Measurements from ENCODE around the gene PDZD7.

The PDZD7 gene

GRCh38 chr10:101000127-101000914, 30.6 kb downstream of the PDZD7 start:
- no peak for DNase-seq

DNA sequence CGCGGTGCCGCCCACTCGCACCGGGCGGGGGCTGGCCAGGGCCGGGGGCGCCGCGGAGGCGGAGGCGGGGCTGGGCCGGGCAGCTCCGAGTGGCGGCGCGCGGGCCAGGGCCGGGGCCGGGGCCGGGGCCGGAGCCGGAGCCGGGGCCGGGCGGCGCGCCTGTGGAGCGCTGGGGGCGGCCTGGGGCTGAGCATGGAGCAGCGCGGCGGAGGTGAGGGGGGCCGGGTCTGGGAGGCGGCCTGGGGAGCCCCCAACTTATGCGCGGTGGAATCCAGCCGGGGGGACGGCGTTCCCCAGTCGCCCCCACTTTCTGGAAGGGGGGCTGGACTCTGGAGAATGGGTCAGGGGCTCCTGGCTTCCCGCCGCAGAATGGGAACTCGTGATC, 31.2 kb downstream of the PDZD7 start, which contains the start of gene LZTS2:
Gene LZTS2 (plus strand): TSS at position 67 of the 385 bp plus-strand sequence. CDS start 2,731 bp downstream, outside the sequence.
- DNase-seq, result no peak

- peak in 1 of 2 experiments; percentile 34 for DNase-seq
Observed at GRCh38 chr10:100998991-100999741, 31.8 kb downstream of the PDZD7 start.

DNA sequence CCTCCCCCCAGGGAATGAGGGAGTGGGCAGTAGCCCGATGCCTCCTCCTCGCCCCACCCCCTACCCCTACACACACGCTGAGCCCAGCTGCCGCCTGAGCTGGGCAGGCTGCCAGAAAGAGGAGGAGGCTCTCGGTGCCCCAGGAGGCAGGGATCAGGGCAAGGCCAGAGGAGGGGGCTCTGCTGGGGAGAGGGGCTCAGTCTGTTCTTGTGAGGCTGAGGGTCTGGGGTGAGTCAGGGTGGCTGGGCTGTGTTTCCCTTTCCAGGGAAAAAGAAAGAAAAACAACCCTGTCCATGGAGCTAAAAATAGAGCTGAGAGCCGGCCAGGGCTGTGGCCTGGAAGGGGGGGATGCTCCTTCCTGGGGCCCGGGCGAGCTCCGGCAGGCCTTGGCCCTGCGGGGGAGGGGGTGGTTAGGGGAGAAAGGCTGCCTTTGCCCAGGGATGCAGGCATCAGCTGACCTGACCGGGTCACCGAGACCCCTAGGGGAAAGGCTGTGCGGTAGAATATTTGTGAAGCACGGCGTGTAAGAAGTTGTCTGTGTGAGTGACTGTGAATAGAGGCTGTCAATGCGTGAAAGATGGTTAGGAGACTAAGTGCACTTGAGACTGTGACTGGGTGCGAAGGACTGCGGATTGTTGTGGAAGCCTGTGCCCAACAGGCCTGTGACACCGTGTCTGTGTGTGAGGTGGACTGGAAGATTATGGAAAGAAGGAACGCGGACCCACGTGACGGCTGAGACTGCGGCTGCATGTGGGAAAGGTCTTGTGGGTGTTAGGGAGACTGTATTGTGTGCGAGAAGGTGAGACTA, 32.5 kb downstream of the PDZD7 start:
- DNase-seq, result peak; percentile 63 to 64

GRCh38 chr10:100997360-100998182, 33.4 kb downstream of the PDZD7 start:
- peak in 1 of 2 experiments; percentile 25 for DNase-seq

GRCh38 chr10:100996678-100997359, 34.1 kb downstream of the PDZD7 start:
- no peak for DNase-seq

DNA sequence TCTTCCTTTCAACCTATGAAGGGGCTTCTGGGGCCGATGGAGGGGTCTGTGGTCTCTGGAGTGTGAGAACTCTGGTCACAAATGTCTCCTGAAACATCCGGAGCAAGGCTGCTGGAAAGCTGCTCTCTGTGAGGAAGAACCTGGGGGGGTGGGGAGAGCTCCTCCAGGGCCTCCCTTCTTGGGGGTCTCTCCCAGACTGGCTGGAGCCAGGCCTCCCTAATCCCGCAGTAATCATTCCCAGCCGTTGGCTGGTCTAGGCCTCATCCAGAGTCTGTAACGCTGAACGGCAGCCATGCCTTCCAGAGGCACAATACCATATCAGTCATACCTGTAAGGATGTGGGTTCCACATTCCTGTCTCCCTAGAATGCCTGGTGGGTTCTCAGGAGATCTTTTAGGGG, 35.7 kb downstream of the PDZD7 start:
- DNase-seq, result no peak

- no peak for DNase-seq
Observed at GRCh38 chr10:100993986-100994708, 36.8 kb downstream of the PDZD7 start.

GRCh38 chr10:100989088-100989487, 41.8 kb downstream of the PDZD7 start:
- DNase-seq, result no peak

- no peak for DNase-seq
Observed at GRCh38 chr10:100988166-100988565, 42.8 kb downstream of the PDZD7 start.

GRCh38 chr10:100987685-100988049, 43.3 kb downstream of the PDZD7 start:
- DNase-seq, result no peak

DNA sequence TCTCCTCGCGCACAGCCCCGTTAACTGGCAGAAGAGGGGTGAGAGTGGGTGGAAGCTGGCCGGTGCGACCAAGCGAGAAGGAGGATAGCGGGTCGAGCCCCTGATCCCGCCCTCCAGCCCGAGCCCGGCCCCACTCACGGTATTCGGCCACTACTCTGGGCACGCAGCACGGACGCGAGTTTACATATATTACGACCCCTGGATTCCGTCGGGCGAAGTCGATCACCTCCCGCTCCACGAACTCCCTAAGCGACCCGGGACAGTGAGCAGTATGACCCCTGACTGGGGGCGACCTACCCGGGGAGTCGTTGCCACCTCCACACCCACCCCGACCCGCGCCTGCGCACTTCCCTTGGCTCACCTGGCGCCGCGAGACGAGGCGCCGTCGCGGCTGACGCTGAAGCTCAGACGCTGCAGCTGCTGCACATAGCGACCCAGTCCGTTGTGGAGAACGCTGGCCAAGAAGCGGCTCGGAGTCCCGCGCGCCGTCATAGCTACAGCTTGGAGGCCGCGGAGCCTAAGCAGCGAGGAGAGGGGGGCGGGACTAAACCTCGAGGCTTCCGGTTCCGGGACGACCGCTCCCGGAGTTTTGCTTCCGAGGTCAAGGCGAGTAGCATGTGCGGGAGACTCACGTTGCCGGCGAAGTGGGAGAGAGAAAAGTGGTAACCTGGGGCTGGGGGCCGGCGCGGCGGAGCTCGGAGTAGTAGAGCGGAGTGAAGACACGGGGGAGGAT, 43.8 kb downstream of the PDZD7 start, which contains the start of the genes MRPL43 and TWNK:
Gene MRPL43 (minus strand): TSS at position 546 of the 733 bp plus-strand sequence. CDS start 54 bp downstream, at position 492.
Gene TWNK (plus strand): TSS at position 592 of the 733 bp plus-strand sequence. CDS start 668 bp downstream, outside the sequence.
- peak; percentile 38 to 70 for DNase-seq

DNA sequence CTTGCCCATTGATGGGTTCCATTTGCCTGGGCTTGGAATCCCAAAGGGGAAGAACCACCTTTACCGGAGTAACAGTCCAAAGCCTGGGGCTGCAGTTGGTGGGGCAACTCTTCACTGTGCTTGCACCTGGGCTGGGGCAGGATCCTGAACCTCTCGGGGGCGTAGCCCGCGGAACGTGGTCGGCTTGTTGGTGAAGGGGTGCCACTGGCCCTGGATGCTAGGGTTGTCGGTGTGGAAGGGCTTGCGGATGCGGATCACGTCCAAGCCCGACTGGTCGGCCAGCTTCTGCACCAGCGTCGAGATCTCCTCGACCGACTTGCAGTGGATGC, 44.3 kb downstream of the PDZD7 start:
- DNase-seq, result no peak

- DNase-seq, result no peak
Observed at GRCh38 chr10:100985336-100985735, 45.6 kb downstream of the PDZD7 start.

GRCh38 chr10:100984672-100985177, 46.2 kb downstream of the PDZD7 start:
- no peak for DNase-seq

DNA sequence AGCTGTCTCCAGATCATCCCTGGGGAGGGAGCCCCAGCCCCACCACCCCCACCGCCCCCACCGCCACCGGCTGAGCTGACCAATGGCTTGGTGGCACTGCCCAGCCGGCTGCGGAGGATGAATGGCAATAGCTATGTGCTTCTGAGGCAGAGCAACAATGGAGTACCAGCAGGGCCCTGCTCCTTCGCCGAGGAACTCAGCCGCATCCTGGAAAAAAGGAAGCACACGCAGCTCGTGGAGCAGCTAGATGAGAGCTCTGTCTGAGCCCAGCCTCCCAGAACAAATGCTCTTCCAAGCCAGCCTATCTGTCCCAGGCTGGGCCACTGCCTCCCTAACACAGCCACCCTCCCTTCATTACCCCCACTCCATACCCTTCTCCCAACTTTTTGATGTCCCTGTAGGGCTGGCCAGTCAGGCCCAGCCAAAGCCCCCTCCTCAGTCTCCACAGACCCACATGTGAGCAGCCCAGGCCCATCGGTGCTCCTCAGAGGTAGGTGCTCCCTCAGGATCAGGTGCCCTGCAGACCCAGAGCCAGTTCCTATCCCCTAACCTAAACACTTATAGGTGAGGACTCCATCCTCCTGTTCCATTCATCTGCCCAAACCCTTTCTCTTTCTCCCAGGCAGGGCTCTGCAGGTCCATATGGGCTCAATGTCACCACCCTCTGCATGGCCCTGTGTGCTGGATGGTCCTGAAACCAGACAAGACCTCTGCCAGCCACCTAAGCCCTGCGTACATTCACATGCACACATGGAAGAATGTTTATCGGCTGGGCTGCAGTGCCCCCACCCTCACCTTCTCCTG, 46.9 kb downstream of the PDZD7 start:
- DNase-seq, result no peak

DNA sequence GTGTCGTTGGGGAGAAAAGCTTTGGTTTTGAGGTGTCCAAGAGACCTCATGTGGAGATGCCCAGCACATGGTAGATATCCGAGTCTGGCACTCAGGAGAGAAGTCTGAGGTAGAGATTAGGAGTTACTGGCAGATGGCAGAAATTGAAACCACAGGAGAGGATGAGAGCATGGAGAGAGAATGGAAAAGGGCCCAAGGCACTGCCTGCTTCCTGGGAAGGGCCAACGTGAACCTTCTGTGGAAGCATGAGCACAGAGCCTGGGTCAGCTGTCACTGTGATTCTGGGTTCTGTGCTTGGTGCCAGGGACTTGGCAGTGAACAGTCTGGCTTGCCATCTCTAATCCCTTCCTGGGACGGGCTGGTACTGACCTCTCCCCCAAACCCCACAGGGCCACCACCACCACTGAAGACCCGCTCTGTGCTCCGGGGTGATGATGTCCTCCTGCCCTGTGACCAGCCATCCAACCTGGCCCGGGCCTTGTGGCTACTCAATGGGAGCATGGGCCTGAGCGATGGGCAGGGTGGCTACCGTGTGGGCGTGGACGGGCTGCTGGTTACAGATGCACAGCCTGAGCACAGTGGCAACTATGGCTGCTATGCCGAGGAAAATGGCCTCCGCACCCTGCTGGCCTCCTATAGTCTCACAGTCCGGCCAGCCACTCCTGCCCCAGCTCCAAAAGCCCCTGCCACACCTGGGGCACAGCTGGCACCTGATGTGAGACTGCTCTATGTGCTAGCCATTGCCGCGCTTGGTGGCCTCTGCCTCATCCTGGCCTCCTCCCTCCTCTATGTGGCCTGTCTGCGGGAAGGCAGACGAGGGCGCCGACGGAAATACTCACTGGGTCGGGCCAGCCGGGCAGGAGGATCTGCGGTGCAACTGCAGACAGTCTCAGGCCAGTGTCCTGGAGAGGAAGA, 47.8 kb downstream of the PDZD7 start:
- peak; percentile 15 to 56 for DNase-seq

Data from cerebellar nuclear complex (tissue), 1 donor.